Kidney epithelial cell (primary cell): Measurements from ENCODE around the gene PABPN1L. TPM values are rescaled to one million over a fixed set of nuclear protein-coding genes. Genes with fewer than 3 reads are reported as not detected.
"Not testable (repeated sequence)": the region's sequence is repeated elsewhere in the genome, so short reads cannot be mapped to it uniquely, and the experiment has no call there.

ENCODE experiments used
- DNase-seq: peaks from one replicate; pipeline ENCODE4 v3.0.0-alpha.2; 2010; ENCODE audit warnings: low read depth
- H3K27me3 ChIP-seq: 2 replicates; pipeline ENCODE4 v1.6.0; 2011; ENCODE audit warnings: low read length; ENCODE audit not compliant: control insufficient read depth, insufficient read depth
- H3K36me3 ChIP-seq: 2 replicates; pipeline ENCODE4 v1.5.1; 2011; ENCODE audit warnings: low read length; ENCODE audit not compliant: control insufficient read depth, insufficient read depth
- H3K4me3 ChIP-seq: 2 replicates; pipeline ENCODE4 v1.5.1; 2011; ENCODE audit warnings: low read depth, mild to moderate bottlenecking, control low read depth, low read length
- total RNA-seq: library from RNA; depleted of rRNA; stranded (reverse); fragments of >200 nt; gene quantifications from 2 replicates; pipeline ENCODE4 v1.2.3, GENCODE V29; 2015
- TF ChIP-seq, protein P1 (sequence below): IDR thresholded peaks from 2 replicates; pipeline ENCODE4 v1.5.1; 2011; ENCODE audit warnings: mild to moderate bottlenecking, moderate library complexity, low read length, control low read depth, inconsistent platforms; ENCODE audit not compliant: insufficient read depth, poor library complexity, severe bottlenecking

The PABPN1L gene
- total RNA-seq, 1 donor from 2014 or later, result not detected

DNA sequence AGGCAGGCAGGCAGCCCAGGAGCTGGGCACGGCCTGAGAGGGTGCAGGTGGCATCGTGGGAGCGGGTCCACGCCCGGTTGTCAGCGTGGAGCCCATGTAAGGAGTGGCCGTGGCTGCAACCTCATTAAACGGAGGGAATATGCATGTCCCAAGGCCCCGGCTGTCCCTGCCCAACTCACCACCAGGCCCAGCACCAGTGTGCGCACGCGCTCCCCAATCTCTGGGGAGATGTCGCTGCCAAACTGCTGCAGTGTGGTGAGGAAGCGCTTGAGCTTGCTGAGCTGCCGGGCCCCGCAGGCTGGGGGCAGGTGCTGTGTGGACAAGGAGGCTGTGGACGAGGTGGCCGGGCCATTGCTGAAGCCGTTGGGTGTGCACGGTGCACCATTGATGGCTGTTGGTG lies 25.6 kb upstream of the PABPN1L start:
- no peak for DNase-seq
- peaks cover 8% of the 10 kb centered on the region for H3K27me3 ChIP-seq
- no peaks in the 10 kb centered on the region for H3K36me3 ChIP-seq
- H3K4me3 ChIP-seq, result no peak overlapping the region
- TF ChIP-seq, protein P1, sequence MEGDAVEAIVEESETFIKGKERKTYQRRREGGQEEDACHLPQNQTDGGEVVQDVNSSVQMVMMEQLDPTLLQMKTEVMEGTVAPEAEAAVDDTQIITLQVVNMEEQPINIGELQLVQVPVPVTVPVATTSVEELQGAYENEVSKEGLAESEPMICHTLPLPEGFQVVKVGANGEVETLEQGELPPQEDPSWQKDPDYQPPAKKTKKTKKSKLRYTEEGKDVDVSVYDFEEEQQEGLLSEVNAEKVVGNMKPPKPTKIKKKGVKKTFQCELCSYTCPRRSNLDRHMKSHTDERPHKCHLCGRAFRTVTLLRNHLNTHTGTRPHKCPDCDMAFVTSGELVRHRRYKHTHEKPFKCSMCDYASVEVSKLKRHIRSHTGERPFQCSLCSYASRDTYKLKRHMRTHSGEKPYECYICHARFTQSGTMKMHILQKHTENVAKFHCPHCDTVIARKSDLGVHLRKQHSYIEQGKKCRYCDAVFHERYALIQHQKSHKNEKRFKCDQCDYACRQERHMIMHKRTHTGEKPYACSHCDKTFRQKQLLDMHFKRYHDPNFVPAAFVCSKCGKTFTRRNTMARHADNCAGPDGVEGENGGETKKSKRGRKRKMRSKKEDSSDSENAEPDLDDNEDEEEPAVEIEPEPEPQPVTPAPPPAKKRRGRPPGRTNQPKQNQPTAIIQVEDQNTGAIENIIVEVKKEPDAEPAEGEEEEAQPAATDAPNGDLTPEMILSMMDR, result no peak

DNA sequence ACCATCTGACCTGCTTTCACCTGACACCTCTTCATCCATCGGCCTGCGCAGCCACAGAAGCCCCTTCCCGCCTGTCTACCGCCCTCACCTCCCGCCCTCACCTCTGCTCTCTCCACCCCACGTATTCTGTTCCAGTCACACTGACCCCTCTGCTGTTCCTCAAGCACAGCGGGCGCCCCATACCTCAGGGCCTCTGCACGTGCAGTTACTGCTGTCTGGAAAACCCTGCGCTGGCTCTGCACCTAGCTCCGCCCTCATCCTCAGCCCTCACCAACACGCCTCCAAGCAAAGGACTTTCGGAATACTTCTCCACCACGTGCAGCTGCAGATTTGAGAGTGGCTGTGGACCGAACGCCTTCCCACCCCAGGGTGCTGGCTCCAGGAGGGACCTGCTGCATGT lies 24.6 kb upstream of the PABPN1L start:
- Histone ChIP-seq H3K27me3 (peaks cover 13% of the 10 kb centered on the region), H3K4me3 (no peak overlapping the region), H3K36me3 (no peaks in the 10 kb centered on the region)
- DNase-seq, result no peak
- TF ChIP-seq, protein P1, result no peak

DNA sequence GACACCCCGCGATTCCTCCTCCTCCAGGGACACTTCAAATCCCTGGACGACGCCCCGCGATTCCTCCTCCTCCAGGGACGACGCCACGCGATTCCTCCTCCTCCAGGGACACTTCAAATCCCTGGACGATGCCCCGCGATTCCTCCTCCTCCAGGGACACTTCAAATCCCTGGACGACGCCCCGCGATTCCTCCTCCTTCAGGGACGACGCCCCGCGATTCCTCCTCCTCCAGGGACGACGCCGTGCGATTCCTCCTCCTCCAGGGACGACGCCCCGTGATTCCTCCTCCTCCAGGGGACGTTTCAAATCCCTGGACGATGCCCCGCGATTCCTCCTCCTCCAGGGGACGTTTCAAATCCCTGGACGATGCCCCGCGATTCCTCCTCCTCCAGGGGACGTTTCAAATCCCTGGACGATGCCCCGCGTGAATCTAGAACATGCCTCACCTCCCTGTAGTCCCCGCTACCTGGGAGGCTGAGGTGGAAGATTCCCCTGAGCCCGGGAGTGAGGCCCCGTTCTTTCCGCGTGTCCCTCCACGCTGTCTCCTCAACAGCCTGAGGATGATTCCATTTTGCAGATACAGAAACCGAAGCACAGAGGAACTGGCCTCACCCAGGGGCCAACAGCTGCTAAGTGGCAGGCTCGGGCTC lies 23.4 kb upstream of the PABPN1L start:
- not testable (repeated sequence) for H3K4me3 ChIP-seq, DNase-seq, H3K36me3 ChIP-seq
- H3K27me3 ChIP-seq, result peaks cover 16% of the 10 kb centered on the region

DNA sequence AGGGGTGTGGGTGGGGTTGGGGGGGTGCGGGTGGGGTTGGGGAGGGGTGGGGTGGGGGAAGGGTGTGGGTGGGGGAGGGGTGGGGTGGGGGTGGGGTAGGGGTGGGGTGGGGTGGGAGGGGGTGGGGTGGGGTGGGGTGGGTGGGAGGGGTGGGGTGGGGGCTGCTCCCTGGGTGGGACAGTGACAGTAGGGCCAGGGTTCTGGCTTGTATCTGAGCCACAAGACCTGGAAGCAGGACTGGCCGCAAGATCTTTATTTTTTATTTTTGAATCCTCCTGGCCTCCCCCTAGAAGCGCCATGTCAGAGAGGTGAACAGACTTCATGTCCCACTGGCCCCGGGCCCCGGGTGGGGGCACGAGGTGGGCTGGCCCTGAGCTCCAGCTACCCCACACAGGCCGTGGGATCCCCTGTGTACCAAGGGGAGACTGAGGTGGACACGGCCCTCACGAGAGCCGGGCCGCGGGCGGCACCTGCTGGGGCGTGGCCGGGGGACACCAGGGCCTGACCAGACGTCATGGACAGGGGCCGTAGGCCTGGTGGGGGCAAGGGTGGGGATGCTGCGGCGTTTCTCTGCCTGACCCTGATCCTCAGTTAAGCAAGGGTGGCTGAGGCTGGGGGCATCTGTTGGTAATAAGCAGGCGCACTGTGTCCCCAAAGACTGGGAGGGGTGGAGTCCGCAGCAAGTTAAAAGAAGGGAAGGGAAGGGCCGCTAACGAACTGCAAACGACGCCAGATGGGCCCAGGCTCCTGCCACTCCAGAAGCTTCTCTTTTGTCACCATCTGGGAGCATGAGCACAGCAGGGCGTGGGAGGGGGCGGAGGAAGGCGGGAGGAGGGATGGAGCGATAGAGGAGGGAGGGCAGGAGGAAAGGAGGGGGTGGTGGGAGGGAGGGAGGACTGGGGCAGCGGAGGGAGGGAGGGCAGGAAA lies 22.3 kb upstream of the PABPN1L start:
- TF ChIP-seq, protein P1, result no peak
- DNase-seq, result no peak
- Histone ChIP-seq H3K4me3 (no peak overlapping the region), H3K27me3 (peaks cover 16% of the 10 kb centered on the region), H3K36me3 (no peaks in the 10 kb centered on the region)

DNA sequence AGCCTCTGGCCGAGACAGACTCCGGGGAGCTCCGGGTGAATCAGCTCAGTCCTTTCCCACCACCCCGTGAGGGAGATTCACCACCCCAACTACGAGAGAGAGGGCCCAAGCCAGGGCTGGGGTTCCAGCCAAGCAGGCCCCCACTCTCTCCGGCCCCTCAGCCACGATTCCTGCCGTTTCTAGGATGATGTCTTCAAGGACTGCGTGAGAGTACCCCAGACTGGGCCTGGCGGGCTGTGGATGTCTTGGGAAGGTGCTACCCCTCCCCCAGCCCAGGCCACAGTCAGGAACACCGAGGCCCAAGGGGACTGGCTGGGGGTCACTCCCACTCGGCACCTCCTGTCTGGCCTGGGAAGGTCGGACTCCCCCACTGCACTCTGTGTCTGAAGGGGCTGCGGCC lies 21.6 kb upstream of the PABPN1L start:
- Histone ChIP-seq H3K27me3 (peaks cover 16% of the 10 kb centered on the region), H3K36me3 (no peaks in the 10 kb centered on the region), H3K4me3 (no peak overlapping the region)
- TF ChIP-seq, protein P1, result no peak
- DNase-seq, result no peak

DNA sequence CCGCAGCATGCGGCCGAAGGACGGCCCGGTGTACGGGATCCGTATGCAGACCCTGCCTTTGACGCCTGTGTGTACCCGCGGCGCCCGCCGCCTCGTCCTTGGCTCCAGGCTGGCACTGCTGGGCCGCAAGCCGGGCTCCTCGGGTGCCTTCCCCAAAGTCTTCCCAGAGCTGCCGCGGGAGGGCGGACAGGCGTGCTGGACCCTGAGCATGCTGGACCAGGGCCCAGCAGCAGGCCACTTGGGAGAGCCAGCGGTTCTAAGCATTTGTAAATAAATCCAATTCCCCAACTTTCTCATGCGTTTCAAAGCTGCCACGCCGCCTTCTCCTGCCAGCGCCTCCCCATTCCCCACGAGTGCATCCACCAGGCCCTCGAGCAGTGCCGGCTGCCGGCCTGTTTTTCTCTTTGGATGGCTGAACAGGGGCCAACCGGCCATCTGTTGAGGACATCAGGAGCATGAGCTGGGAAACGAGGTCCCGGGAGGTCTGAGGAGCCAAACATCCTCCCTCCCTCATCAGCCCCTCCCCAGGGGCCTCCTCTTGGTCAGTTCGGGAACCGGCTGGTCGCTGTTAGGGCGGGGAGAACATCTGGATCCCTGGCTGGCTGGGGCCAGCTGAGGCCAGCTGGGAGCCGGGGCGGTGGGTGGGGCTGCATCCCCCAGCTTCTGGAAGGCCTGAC lies 20.5 kb upstream of the PABPN1L start:
- DNase-seq, result no peak
- H3K27me3 ChIP-seq, result peaks cover 20% of the 10 kb centered on the region
- no peak overlapping the region for H3K4me3 ChIP-seq
- no peaks in the 10 kb centered on the region for H3K36me3 ChIP-seq
- TF ChIP-seq, protein P1, result no peak
